GM18505 (cell line): Measurements from ENCODE around the gene CLCN5.

Experiments
- ATAC-seq: cut with Tn5 transposase; IDR thresholded peaks from one replicate; pipeline ENCODE4 v1.9.1; 2021; ENCODE audit not compliant: unreplicated experiment
- POLR2A ChIP-seq: IDR thresholded peaks from 4 replicates; pipeline ENCODE4 v1.6.1; 2011; ENCODE audit warnings: borderline replicate concordance; ENCODE audit not compliant: insufficient read depth, insufficient read length; ENCODE audit errors: extremely low read depth

CLCN5 gene

DNA sequence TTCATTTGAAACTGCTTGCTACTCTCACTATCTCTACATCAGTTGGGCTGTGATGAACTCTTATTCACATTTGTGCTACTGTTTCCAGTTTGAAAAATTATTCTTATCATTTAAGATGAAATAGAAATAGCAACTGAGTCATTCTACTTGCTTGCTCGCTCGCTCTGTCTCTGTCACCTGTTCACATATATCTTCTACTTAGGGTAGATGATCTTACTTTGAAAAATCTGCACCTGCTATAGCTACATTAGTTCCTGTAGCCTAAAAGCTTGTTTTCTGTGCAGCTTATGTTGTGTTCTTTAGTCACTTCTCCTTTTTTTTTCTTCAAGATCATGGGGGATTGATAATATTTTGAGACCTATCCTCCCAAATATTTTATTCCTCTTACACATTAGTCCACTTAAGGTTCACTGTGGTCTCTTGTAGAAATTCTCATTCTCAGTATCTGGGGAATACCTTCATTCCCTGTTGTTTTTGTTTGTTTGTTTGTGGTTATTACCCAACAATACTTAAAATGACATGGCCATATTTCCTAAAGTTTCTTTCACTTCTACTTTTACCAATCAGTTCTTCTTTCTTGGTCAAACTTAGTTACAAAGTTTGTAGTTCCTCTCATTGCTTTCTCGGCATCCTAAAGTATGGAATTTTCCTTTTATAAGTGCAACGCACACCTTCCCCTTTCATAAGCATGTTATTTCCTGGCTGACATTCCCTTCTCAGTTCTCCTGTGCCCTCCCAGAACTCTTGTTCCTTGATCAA lies 36.5 kb downstream of the CLCN5 start:
- no peak for ATAC-seq

DNA sequence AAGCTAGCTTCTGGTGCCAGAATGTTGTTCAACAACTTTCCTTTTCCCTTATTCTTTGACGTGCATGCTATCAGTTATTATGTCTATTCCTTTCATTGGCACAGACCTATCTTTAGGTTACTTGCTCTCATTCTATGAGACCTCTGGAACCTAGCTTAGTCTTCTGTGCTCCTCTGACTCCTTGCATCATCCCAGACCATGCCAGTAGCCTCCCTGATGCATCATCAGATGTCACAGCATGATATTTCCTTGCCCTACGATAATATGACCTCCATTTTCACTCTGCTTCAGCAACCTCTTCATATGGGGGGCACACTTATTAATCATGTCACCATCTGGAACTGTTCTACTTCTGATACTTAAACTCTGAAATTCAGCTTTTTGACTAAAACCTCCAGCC lies 37.2 kb downstream of the CLCN5 start:
- ATAC-seq, result no peak
- TF ChIP-seq POLR2A, result no peak

More for the DNA sequence above, 36.5 kb downstream of the CLCN5 start:
- no peak for TF ChIP-seq POLR2A

DNA sequence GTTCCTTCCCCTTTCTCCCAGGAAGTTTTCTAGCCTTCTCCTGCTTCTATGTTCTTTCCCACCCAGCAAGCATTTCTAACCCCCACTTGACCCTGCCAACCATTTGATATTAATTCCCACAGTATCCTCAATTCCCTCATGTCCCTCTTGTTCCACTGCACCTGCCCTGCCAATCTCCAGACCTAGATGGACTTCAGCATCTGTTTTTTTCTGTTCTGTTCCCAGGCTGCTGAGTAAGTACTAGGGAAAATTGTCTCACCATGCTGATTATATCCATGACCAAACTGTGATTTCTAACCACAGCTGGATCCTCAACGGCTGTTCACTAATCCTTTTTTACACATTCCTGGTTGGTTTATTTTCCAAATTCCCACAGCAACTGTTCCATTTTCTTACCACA lies 37.7 kb downstream of the CLCN5 start:
- no peak for TF ChIP-seq POLR2A
- no peak for ATAC-seq

DNA sequence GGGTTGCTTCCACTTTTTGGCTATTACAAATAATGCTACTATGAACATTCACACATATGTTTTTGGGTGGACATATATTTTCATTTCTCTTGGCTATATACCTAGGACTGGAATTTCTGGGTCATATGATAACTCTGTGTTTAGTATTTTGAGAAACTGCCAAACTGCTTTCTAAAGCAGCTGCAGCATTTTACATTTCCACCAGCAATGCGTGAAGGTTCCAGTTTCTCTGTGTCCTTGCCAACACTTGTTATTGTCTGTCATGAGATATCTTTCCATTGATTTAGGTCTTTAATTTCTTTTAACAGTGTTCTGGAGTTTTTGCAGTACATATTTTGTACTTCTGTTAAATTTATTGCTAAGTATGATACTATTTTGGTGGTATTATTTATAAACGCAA lies 48.3 kb downstream of the CLCN5 start:
- no peak for TF ChIP-seq POLR2A
- no peak for ATAC-seq

DNA sequence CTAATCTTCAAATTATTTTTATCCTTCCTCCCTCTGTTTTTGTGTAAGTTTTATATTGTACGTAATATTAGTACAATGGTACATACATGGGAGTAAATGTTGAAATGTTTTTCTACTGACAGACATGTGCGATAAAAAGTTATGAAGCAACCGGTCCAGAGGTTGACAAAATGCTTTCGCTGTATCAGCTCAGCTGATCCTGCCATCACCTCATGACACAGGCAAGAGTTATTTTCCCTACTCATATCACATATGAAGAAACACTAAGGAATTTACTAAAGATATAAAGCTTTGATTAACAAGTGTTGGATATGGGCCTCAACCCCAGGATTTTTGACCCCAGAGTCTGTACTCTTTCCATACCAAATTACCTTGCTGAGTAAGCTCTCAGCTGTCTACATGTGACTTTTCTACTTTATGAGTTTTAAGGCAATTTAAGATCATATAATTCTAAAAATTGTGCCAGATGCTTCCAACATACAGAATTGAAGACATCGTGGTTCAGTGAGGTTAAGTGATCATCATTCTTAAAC lies 50.0 kb downstream of the CLCN5 start:
- TF ChIP-seq POLR2A, result no peak
- no peak for ATAC-seq

DNA sequence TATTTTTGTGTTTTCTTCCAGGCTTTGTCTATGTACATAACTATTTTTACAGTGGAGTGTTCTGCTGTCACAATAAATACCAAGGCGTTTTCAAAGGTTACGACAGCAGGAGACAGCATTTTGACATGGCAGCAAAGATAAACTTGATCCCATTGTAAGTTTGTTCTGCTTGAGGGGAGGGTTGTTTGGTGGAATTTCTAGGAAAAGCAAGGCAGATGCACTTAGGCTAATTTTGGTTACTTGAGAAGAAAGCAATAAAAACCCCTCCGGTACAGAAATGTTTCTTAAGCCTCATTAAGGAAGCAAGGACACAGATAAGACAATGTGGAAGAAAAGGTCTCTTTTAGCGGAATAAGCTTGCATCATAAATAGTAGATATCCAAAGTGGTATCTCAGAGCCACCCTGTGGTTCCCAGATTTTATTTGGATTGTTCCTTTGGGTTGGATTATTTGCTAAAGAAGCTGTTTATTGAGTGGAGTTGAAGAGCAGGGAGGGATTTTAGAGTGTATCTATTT lies 54.3 kb downstream of the CLCN5 start:
- no peak for TF ChIP-seq POLR2A
- no peak for ATAC-seq

DNA sequence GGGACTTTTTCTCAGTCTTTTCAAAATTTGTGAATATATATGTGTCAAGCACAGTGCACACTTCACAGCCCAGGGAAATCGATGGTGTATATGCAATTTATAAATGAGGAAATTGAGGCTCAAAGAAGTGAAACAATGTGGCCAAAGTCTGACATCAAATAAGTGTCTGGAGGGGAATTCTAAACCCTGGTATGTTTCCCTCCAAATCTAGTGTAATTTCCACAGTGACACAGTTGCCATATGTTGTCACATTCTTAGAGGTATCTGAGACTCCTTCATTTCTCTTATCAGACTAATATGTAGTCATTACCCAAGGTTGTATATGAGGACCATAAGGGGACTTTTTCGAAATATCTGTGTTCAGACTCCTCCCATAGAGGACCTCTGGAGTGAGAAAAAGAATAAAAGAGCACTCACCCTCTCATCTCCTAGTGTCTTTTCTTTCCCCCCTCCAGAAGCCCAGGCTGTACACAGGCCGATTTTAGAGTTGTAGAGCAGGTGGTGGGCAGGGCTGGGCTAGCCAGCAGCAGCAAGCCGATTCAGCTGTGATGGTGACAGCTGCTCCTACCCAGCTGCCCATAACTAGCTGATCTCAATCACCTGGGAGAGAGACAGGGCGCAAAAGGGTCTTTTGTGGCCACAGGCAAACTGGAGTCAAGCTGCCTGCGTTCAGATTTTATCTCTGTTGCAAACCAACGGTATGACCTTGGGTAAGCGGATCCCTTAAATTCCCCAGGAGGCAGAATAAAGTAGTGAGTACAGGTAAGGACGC lies 55.1 kb downstream of the CLCN5 start:
- TF ChIP-seq POLR2A, result no peak
- ATAC-seq, result no peak

DNA sequence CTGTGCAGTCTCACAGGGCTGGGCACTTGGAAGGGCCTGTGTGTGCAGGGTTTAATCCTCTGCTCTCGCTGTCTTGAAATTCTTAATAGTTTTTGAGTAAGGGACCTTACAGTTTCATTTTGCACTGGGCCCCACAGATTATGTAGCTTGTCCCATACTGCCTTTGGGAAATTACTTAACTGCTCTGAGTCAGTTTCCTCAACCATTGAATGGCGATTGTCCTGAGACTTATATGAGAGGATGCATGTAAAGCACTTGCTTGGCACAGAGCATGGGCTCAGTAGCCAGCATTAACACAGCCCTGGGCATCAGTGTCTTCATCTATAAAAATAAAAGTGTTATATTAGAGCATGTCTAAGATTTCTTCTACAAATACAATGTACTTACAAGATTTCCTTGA lies 55.8 kb downstream of the CLCN5 start:
- no peak for ATAC-seq
- TF ChIP-seq POLR2A, result no peak

DNA sequence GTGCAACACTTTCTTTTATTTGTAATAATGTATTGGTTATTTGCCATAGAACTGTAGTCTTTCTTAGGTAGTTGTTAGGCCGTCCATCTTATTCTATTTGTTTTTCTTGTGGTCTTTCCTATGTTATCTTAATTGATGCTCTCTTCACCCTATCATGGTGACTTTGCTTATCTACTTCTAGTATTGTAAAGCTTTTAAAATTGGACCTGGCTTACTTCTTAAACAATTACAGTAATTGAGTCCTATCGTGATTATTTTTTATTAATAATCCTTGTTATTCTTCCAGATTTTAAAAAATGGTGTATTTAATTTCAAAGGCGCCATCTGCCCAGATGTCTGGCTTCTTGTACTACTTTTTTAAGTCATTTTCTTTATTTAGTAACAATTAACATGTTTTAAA lies 63.7 kb downstream of the CLCN5 start:
- ATAC-seq, result no peak

DNA sequence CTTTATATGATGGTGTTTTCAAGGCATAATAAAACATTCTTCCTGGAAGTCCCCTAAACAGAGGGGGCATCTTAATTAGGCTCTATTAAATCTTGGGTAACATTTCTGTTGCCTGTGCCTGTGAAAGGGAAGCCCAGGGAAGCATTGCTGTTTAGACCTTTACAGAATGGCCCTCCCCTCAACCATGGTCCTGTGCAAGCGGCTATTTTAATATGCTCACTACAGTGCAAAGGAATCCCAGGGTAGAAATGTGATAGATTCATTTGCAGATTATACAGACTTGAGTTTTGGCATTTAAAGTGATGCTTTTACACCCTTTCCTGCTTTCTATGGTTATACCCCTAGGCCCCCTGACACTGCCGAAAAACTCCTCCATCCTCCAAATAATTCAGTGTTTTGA lies 65.3 kb downstream of the CLCN5 start:
- ATAC-seq, result no peak
- TF ChIP-seq POLR2A, result no peak

More for the DNA sequence above, 63.7 kb downstream of the CLCN5 start:
- no peak for TF ChIP-seq POLR2A

DNA sequence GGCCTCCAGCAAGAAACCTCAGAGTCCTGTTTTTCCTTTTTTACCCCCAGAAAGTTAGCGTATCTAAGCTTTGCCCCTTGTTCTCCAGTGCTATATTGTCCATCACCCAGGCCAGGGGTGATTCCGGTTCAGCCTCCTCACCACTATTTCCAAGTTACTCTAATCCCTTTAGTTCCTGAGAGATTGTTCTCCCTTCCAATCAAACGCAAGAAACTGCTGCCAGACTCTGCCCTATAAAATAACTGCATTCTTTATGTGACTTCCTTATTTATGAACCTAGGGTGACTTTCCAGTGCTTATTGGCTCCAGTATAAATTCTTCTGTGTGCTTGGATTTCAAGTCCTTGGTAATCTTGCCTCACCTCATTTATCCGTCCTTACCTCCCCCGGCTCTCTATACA lies 65.7 kb downstream of the CLCN5 start:
- TF ChIP-seq POLR2A, result no peak
- ATAC-seq, result no peak

DNA sequence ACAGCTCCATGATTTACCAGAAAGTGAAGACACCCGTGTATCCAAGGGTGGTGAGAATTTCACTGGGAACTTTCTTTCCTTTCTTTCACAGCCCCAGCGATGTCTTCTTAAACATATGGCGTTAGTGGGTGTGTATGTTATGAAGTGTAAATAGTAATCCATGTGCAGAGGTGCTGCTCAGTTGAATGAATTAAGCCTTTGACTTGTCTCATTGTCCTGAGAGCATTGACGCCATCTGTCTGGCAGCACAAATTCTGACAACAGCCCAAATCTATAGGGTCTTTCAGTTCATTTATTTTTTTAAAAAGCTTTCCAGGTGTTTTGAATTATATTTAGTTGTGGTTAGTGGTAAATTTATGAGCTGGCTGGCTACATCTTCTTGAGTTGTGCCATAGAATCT lies 69.4 kb downstream of the CLCN5 start:
- ATAC-seq, result no peak
- no peak for TF ChIP-seq POLR2A

DNA sequence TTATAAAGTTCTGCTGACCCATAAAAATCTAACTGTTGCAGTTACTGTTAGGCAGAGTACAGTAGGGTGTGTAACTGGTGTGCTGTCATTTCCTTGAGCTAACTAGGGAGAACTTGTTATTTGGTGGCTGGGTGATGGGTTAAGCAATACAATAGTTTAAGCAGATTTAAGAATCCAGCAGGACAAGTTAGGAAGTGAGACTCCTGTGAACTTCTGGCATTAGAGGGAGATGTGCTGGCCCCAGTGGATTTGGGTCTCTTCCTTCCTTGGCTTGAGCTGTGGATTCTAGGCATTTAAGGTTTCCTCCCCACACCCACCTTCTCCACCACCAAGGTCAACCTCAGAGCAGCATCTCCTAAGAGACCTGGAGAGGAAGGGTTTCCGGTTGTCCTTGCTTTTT lies 70.5 kb downstream of the CLCN5 start:
- no peak for TF ChIP-seq POLR2A
- ATAC-seq, result no peak

DNA sequence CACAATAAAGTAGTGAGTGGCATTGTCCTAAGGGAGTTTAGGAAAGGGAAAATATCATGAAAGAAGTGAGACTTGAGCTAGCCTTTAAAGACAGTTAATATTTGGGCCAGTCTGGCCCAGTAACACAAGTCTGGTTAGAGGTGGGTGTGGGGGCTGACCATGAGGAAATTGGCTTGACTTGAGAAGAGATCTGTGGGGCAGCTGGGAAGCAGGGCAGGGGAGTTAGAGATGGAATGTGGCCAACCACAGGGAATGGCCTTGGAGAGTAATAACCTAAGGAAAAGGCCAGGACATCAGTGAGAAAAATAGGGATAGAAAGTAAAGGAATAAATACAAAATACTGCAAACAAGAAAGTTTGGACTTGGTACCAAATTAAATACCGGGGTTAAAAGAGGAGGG lies 71.3 kb downstream of the CLCN5 start:
- TF ChIP-seq POLR2A, result no peak
- ATAC-seq, result no peak
